PC-3 (cell line): ENCODE data around the gene ZNRF2.

Experiments
- CTCF ChIP-seq: fragments of 300-600 bp; sonication (generic); conservative IDR thresholded peaks from 2 replicates; pipeline ENCODE4 v1.5.1; 2017; ENCODE audit warnings: antibody characterized with exemption, low read depth, mild to moderate bottlenecking, low read length
- EZH2 ChIP-seq: fragments of 300-600 bp; sonication (generic); IDR thresholded peaks from one replicate; pipeline ENCODE4 v1.6.1; 2017; ENCODE audit warnings: antibody characterized with exemption, mild to moderate bottlenecking, low read length; ENCODE audit not compliant: unreplicated experiment

- TF ChIP-seq CTCF: no peak
- TF ChIP-seq EZH2: no peak
Observed at GRCh38 chr7:30285536-30286284, 1.3 kb downstream of the ZNRF2 start.
